HEK293 (cell line): Measurements from ENCODE around the gene ZNF436.
A peak's percentile ranks its signal among the peaks of the same experiment; 100 is the strongest.

Experiments used
- CTCF ChIA-PET: fragments of 350-600 bp; formaldehyde crosslinking; extraction: SDS; loops from one replicate; lab custom pipeline; 2021; ENCODE audit warnings: antibody characterized with exemption; lab: Yijun Ruan, JAX
- POLR2A ChIA-PET: fragments of 300-600 bp; formaldehyde crosslinking; extraction: SDS; loops from one replicate; lab custom pipeline; 2020; ENCODE audit warnings: antibody characterized with exemption, inconsistent platforms; lab: Yijun Ruan, JAX
- H3K27ac ChIP-seq: fragments of 200-500 bp; sonication (Bioruptor generic); 2 replicates; pipeline ENCODE4 v1.5.1; 2014; ENCODE audit warnings: low read depth, low read length, control low read depth, inconsistent platforms; ENCODE audit errors: extremely low read depth
- H3K36me3 ChIP-seq, 2 experiments: fragments of 200-500 bp in 1 of 2; sonication (Bioruptor generic) in 1 of 2; 1 replicate in 1 of 2; 2 replicates in 1 of 2; pipeline ENCODE4 v1.5.1; 2014 to 2017; ENCODE audit warnings: inconsistent platforms in 2 of 2, low read length in 2 of 2; ENCODE audit not compliant: control insufficient read depth in 2 of 2, insufficient read depth in 1 of 2
- H3K4me1 ChIP-seq: fragments of 200-500 bp; sonication (Bioruptor generic); 2 replicates; pipeline ENCODE4 v1.5.1; 2014; ENCODE audit warnings: mild to moderate bottlenecking, low read length, inconsistent platforms; ENCODE audit not compliant: control insufficient read depth, insufficient read depth
- H3K4me3 ChIP-seq: 2 replicates; pipeline ENCODE4 v1.5.1; 2011; ENCODE audit warnings: low read depth, mild to moderate bottlenecking, control low read depth, low read length, moderate library complexity
- H3K9me3 ChIP-seq: fragments of 200-500 bp; sonication (Bioruptor generic); 2 replicates; pipeline ENCODE4 v1.5.1; 2014; ENCODE audit warnings: low read depth, low read length, inconsistent platforms; ENCODE audit not compliant: control insufficient read depth, insufficient read depth
- GLIS1 ChIP-seq: fragments of 450-650 bp; formaldehyde crosslinking; IDR thresholded peaks from 2 replicates; pipeline ENCODE4 v1.5.1; 2016; ENCODE audit warnings: missing biosample characterization, missing genetic modification characterization
- KLF1 ChIP-seq: fragments of 450-650 bp; formaldehyde crosslinking; IDR thresholded peaks from 2 replicates; pipeline ENCODE4 v1.5.1; 2016; ENCODE audit warnings: missing biosample characterization, missing genetic modification characterization
- KLF16 ChIP-seq: fragments of 450-650 bp; formaldehyde crosslinking; IDR thresholded peaks from 2 replicates; pipeline ENCODE4 v1.5.1; 2017; ENCODE audit warnings: missing biosample characterization, missing genetic modification characterization
- KLF17 ChIP-seq: fragments of 450-650 bp; formaldehyde crosslinking; IDR thresholded peaks from 2 replicates; pipeline ENCODE4 v1.5.1; 2016; ENCODE audit warnings: missing biosample characterization, missing genetic modification characterization
- KLF9 ChIP-seq: fragments of 450-650 bp; formaldehyde crosslinking; IDR thresholded peaks from 2 replicates; pipeline ENCODE4 v1.5.1; 2016; ENCODE audit warnings: missing biosample characterization, missing genetic modification characterization, low read depth
- SCRT1 ChIP-seq: fragments of 450-650 bp; formaldehyde crosslinking; IDR thresholded peaks from 2 replicates; pipeline ENCODE4 v1.5.1; 2016; ENCODE audit warnings: missing biosample characterization, missing genetic modification characterization, borderline replicate concordance
- SCRT2 ChIP-seq: fragments of 450-650 bp; formaldehyde crosslinking; IDR thresholded peaks from 2 replicates; pipeline ENCODE4 v1.5.1; 2016; ENCODE audit warnings: missing biosample characterization, missing genetic modification characterization
- ZBTB48 ChIP-seq: fragments of 450-650 bp; formaldehyde crosslinking; IDR thresholded peaks from 2 replicates; pipeline ENCODE4 v1.5.1; 2016; ENCODE audit warnings: missing biosample characterization, missing genetic modification characterization
- ZFP3 ChIP-seq: fragments of 450-650 bp; formaldehyde crosslinking; IDR thresholded peaks from 2 replicates; pipeline ENCODE4 v1.5.1; 2016; ENCODE audit warnings: low read depth, missing biosample characterization, missing genetic modification characterization
- ZNF221 ChIP-seq: fragments of 450-650 bp; formaldehyde crosslinking; IDR thresholded peaks from 2 replicates; pipeline ENCODE4 v1.5.1; 2017; ENCODE audit warnings: missing biosample characterization, missing genetic modification characterization, borderline replicate concordance
- ZNF266 ChIP-seq: fragments of 450-650 bp; formaldehyde crosslinking; IDR thresholded peaks from 2 replicates; pipeline ENCODE4 v1.5.1; 2016; ENCODE audit warnings: missing biosample characterization, missing genetic modification characterization, low read depth
- ZNF302 ChIP-seq: fragments of 450-650 bp; formaldehyde crosslinking; IDR thresholded peaks from 2 replicates; pipeline ENCODE4 v1.5.1; 2016; ENCODE audit warnings: missing biosample characterization, missing genetic modification characterization, low read depth
- ZNF350 ChIP-seq: fragments of 450-650 bp; formaldehyde crosslinking; IDR thresholded peaks from 2 replicates; pipeline ENCODE4 v1.5.0; 2017; ENCODE audit warnings: missing biosample characterization, mild to moderate bottlenecking, missing genetic modification characterization
- ZNF366 ChIP-seq: fragments of 450-650 bp; formaldehyde crosslinking; conservative IDR thresholded peaks from 2 replicates; pipeline ENCODE4 v1.5.1; 2016; ENCODE audit warnings: missing biosample characterization, missing genetic modification characterization
- ZNF37A ChIP-seq: fragments of 450-650 bp; IDR thresholded peaks from 2 replicates; pipeline ENCODE4 v1.5.1; 2018; ENCODE audit warnings: missing biosample characterization, missing genetic modification characterization
- ZNF391 ChIP-seq: fragments of 450-650 bp; formaldehyde crosslinking; IDR thresholded peaks from 2 replicates; pipeline ENCODE4 v1.5.1; 2016; ENCODE audit warnings: low read depth, missing biosample characterization, missing genetic modification characterization, borderline replicate concordance
- ZNF473 ChIP-seq: fragments of 450-650 bp; formaldehyde crosslinking; IDR thresholded peaks from 2 replicates; pipeline ENCODE4 v1.5.1; 2017; ENCODE audit warnings: missing biosample characterization, missing genetic modification characterization
- ZNF600 ChIP-seq: fragments of 450-650 bp; formaldehyde crosslinking; IDR thresholded peaks from 2 replicates; pipeline ENCODE4 v1.5.1; 2016; ENCODE audit warnings: missing biosample characterization, missing genetic modification characterization
- ZNF677 ChIP-seq: fragments of 450-650 bp; IDR thresholded peaks from 2 replicates; pipeline ENCODE4 v1.5.0; 2018; ENCODE audit warnings: missing biosample characterization, mild to moderate bottlenecking, missing genetic modification characterization, moderate library complexity
- TF ChIP-seq, protein P1 (sequence below): fragments of 450-650 bp; formaldehyde crosslinking; IDR thresholded peaks from 2 replicates; pipeline ENCODE4; 2016; ENCODE audit warnings: missing biosample characterization, missing genetic modification characterization

ZNF436 gene

GRCh38 chr1:23341931-23342692 is 27.5 kb downstream of the ZNF436 start (continued):
- TF ChIP-seq, protein P1, sequence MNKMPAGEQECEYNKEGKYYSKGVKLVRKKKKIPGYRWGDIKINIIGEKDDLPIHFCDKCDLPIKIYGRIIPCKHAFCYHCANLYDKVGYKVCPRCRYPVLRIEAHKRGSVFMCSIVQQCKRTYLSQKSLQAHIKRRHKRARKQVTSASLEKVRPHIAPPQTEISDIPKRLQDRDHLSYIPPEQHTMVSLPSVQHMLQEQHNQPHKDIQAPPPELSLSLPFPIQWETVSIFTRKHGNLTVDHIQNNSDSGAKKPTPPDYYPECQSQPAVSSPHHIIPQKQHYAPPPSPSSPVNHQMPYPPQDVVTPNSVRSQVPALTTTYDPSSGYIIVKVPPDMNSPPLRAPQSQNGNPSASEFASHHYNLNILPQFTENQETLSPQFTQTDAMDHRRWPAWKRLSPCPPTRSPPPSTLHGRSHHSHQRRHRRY (tag by site-specific recombination), result no peak
- TF ChIP-seq ZNF366 (tag by site-specific recombination) (0 out of 2 replicates have a peak, but pooled peaks have one; percentile 22), KLF9 (no peak), KLF17 (tag by site-specific recombination) (no peak), ZNF677 (tag by site-specific recombination) (no peak), ZNF391 (tag by site-specific recombination) (no peak)

GRCh38 chr1:23339632-23340031 is 30.0 kb downstream of the ZNF436 start:
- Histone ChIP-seq H3K9me3 (no peaks in the 10 kb centered on the region), H3K4me3 (no peak overlapping the region; the same call in 1 of the 2 replicates), H3K4me1 (peaks cover 16% of the 10 kb centered on the region), H3K27ac (no peak overlapping the region), H3K36me3 (peaks cover 32 to 65% of the 10 kb centered on the region in 2 experiments)
- ChIA-PET POLR2A (interaction anchor here (0.6 kb wide), 1 partner anchor 104 kb away, joined by 3 read pairs; no protein-coding TSS in a partner anchor), CTCF (interaction anchor here (0.6 to 3.9 kb wide), 3 partner anchors 46 to 100 kb away, joined by 3 to 20 read pairs (median 5); no protein-coding TSS in a partner anchor)
- peak; percentile 86 for TF ChIP-seq ZNF600 (tag by site-specific recombination)
- no peak for TF ChIP-seq ZNF37A (tag by site-specific recombination)
- TF ChIP-seq ZNF350 (tag by site-specific recombination), result no peak
- TF ChIP-seq ZNF266, result no peak
- TF ChIP-seq ZNF473 (tag by site-specific recombination), result no peak
- no peak for TF ChIP-seq ZNF302 (tag by site-specific recombination)
- TF ChIP-seq ZBTB48 (tag by site-specific recombination), result no peak
- no peak for TF ChIP-seq ZFP3 (tag by site-specific recombination)
- TF ChIP-seq KLF16, result no peak
- TF ChIP-seq ZNF221, result no peak
- 0 out of 2 replicates have a peak, but pooled peaks have one; percentile 16 for TF ChIP-seq KLF1 (tag by site-specific recombination)

GRCh38 chr1:23337869-23338268 is 31.8 kb downstream of the ZNF436 start:
- ChIA-PET POLR2A (no interaction called here), CTCF (interaction anchor here (1.3 to 3.9 kb wide), 2 partner anchors 8 to 66 kb away, joined by 5 to 20 read pairs; no protein-coding TSS in a partner anchor)
- Histone ChIP-seq H3K27ac (no peak overlapping the region), H3K36me3 (peaks cover 49 to 80% of the 10 kb centered on the region in 2 experiments), H3K4me1 (peaks cover 16% of the 10 kb centered on the region), H3K4me3 (no peak overlapping the region), H3K9me3 (no peaks in the 10 kb centered on the region)
- TF ChIP-seq SCRT1 (tag by site-specific recombination), result peak; percentile 84
- peak; percentile 95 for TF ChIP-seq SCRT2 (tag by site-specific recombination)
- TF ChIP-seq GLIS1 (tag by site-specific recombination), result no peak
